OCI-LY1 (cell line): ENCODE measurements around the gene ADAMTS17.

Experiments used
- H2AFZ ChIP-seq: fragments of 200-600 bp; sonication (generic), shearing (Covaris generic); 2 replicates; pipeline ENCODE4 v1.6.0; 2014; ENCODE audit warnings: antibody characterized with exemption, mild to moderate bottlenecking, low read length
- H3F3A ChIP-seq: fragments of 200-600 bp; sonication (generic), shearing (Covaris generic); 2 replicates; pipeline ENCODE4 v1.6.0; 2014; ENCODE audit warnings: mild to moderate bottlenecking, antibody characterized with exemption, low read length, moderate library complexity; ENCODE audit not compliant: insufficient read depth
- H3K27ac ChIP-seq: fragments of 200-600 bp; sonication (generic); 2 replicates; pipeline ENCODE4 v1.5.1; 2014; ENCODE audit warnings: low read length, mixed run types, mild to moderate bottlenecking, low read depth; ENCODE audit not compliant: poor library complexity, severe bottlenecking
- H3K27me3 ChIP-seq: fragments of 200-600 bp; sonication (generic); 2 replicates; pipeline ENCODE4 v1.6.0; 2014; ENCODE audit warnings: antibody characterized with exemption, mild to moderate bottlenecking, low read length, moderate library complexity; ENCODE audit not compliant: insufficient read depth
- H3K36me3 ChIP-seq: fragments of 200-600 bp; sonication (generic); 2 replicates; pipeline ENCODE4 v1.6.1; 2014; ENCODE audit warnings: mild to moderate bottlenecking, antibody characterized with exemption, low read length, moderate library complexity, mixed read lengths; ENCODE audit not compliant: insufficient read depth
- H3K4me1 ChIP-seq: fragments of 200-600 bp; sonication (generic); 2 replicates; pipeline ENCODE4 v1.5.1; 2014; ENCODE audit warnings: mild to moderate bottlenecking, low read length, moderate library complexity; ENCODE audit not compliant: insufficient read depth, severe bottlenecking
- H3K4me2 ChIP-seq: fragments of 200-600 bp; sonication (generic), shearing (Covaris generic); 2 replicates; pipeline ENCODE4 v1.6.1; 2014; ENCODE audit warnings: low read length
- H3K4me3 ChIP-seq: fragments of 200-600 bp; sonication (generic); 2 replicates; pipeline ENCODE4 v1.5.1; 2014; ENCODE audit warnings: low read length, low read depth, mild to moderate bottlenecking, mixed read lengths; ENCODE audit not compliant: poor library complexity, severe bottlenecking
- H3K79me2 ChIP-seq: fragments of 200-600 bp; shearing (Covaris generic); 2 replicates; pipeline ENCODE4 v1.6.1; 2016; ENCODE audit warnings: mixed run types, low read length, mixed read lengths; ENCODE audit not compliant: insufficient read depth
- H3K9ac ChIP-seq: fragments of 200-600 bp; sonication (generic), shearing (Covaris generic); 2 replicates; pipeline ENCODE4 v1.6.1; 2014; ENCODE audit warnings: mild to moderate bottlenecking, low read length, mixed read lengths
- H3K9me2 ChIP-seq: fragments of 200-600 bp; sonication (generic), shearing (Covaris generic); 2 replicates; pipeline ENCODE4 v1.6.1; 2014; ENCODE audit warnings: low read depth, mild to moderate bottlenecking, low read length, mixed read lengths
- H3K9me3 ChIP-seq: fragments of 200-600 bp; shearing (Covaris generic); 2 replicates; pipeline ENCODE4 v1.6.1; 2014; ENCODE audit warnings: low read length, mixed read lengths
- H4K20me1 ChIP-seq: fragments of 200-600 bp; sonication (generic), shearing (Covaris generic); 2 replicates; pipeline ENCODE4 v1.6.0; 2016; ENCODE audit warnings: mild to moderate bottlenecking, low read length; ENCODE audit not compliant: insufficient read depth
- CTCF ChIP-seq: fragments of 200-600 bp; sonication (generic), shearing (Covaris generic); IDR thresholded peaks from 2 replicates; pipeline ENCODE4 v1.5.1; 2017; ENCODE audit warnings: mild to moderate bottlenecking, antibody characterized with exemption, low read length, moderate library complexity, mixed read lengths
- EZH2 ChIP-seq: fragments of 200-600 bp; sonication (generic), shearing (Covaris generic); IDR thresholded peaks from 2 replicates; pipeline ENCODE4 v1.8.0; 2017; ENCODE audit warnings: borderline replicate concordance, mixed run types, mild to moderate bottlenecking, antibody characterized with exemption, low read length, moderate library complexity, mixed read lengths

Gene ADAMTS17

GRCh38 chr15:100284701-100285100, 57.1 kb downstream of the ADAMTS17 start:
- H3F3A ChIP-seq, result no peaks in the 10 kb centered on the region
- H3K4me2 ChIP-seq, result no peak overlapping the region
- no peaks in the 10 kb centered on the region for H3K9me3 ChIP-seq
- H3K9me2 ChIP-seq, result no peaks in the 10 kb centered on the region
- no peaks in the 10 kb centered on the region for H3K4me1 ChIP-seq
- no peaks in the 10 kb centered on the region for H3K79me2 ChIP-seq
- H4K20me1 ChIP-seq, result no peaks in the 10 kb centered on the region
- no peak overlapping the region for H3K4me3 ChIP-seq
- no peak overlapping the region for H3K9ac ChIP-seq
- H3K27ac ChIP-seq, result no peak overlapping the region
- no peaks in the 10 kb centered on the region for H3K36me3 ChIP-seq
- H2AFZ ChIP-seq, result no peak overlapping the region
- no peaks in the 10 kb centered on the region for H3K27me3 ChIP-seq
- TF ChIP-seq EZH2, result no peak
- no peak for TF ChIP-seq CTCF

- Histone ChIP-seq H2AFZ (no peak overlapping the region), H3K79me2 (no peaks in the 10 kb centered on the region), H3K9ac (no peak overlapping the region), H3K27ac (no peak overlapping the region), H3K36me3 (no peaks in the 10 kb centered on the region), H3K9me2 (no peaks in the 10 kb centered on the region), H3K4me1 (no peaks in the 10 kb centered on the region), H3K27me3 (no peaks in the 10 kb centered on the region), H3K9me3 (no peaks in the 10 kb centered on the region), H4K20me1 (no peaks in the 10 kb centered on the region), H3F3A (no peaks in the 10 kb centered on the region), H3K4me2 (no peak overlapping the region), H3K4me3 (no peak overlapping the region)
- no peak for TF ChIP-seq CTCF
- TF ChIP-seq EZH2, result no peak
These were observed 57.6 kb downstream of the ADAMTS17 start for GRCh38 chr15:100284191-100284590.

- Histone ChIP-seq H3K4me3 (no peak overlapping the region), H3K27me3 (no peaks in the 10 kb centered on the region), H3K79me2 (no peaks in the 10 kb centered on the region), H3K4me1 (no peaks in the 10 kb centered on the region), H3K4me2 (no peak overlapping the region), H2AFZ (no peak overlapping the region), H3K27ac (no peak overlapping the region), H3K9ac (no peak overlapping the region), H3F3A (no peaks in the 10 kb centered on the region), H4K20me1 (no peaks in the 10 kb centered on the region), H3K9me3 (no peaks in the 10 kb centered on the region), H3K9me2 (no peaks in the 10 kb centered on the region), H3K36me3 (no peaks in the 10 kb centered on the region)
- TF ChIP-seq CTCF (no peak), EZH2 (no peak)
These were observed 60.5 kb downstream of the ADAMTS17 start for GRCh38 chr15:100281096-100281917.
